GM18505 (cell line): ENCODE results near the gene IL36B.

ENCODE experiments used
- ATAC-seq: cut with Tn5 transposase; IDR thresholded peaks from one replicate; pipeline ENCODE4 v1.9.1; 2021; ENCODE audit not compliant: unreplicated experiment
- POLR2A ChIP-seq: IDR thresholded peaks from 4 replicates; pipeline ENCODE4 v1.6.1; 2011; ENCODE audit warnings: borderline replicate concordance; ENCODE audit not compliant: insufficient read depth, insufficient read length; ENCODE audit errors: extremely low read depth

The IL36B gene

GRCh38 chr2:113069676-113070605, 17.3 kb upstream of the IL36B start:
- no peak for ATAC-seq
- no peak for TF ChIP-seq POLR2A

- no peak for ATAC-seq
- TF ChIP-seq POLR2A, result no peak
These were observed 16.2 kb upstream of the IL36B start for GRCh38 chr2:113068706-113069485.

GRCh38 chr2:113068249-113068648, 15.6 kb upstream of the IL36B start:
- no peak for ATAC-seq
- TF ChIP-seq POLR2A, result no peak

- TF ChIP-seq POLR2A, result no peak
- ATAC-seq, result no peak
These were observed 15.0 kb upstream of the IL36B start, which contains the start of gene IL1F10 for GRCh38 chr2:113067681-113068080. Gene IL1F10, plus strand, starts transcription at chr2:113067970. Its CDS starts 4,769 bp downstream, at chr2:113072739.

- no peak for TF ChIP-seq POLR2A
- no peak for ATAC-seq
These were observed 12.2 kb upstream of the IL36B start for GRCh38 chr2:113064898-113065297.

GRCh38 chr2:113064281-113064680, 11.6 kb upstream of the IL36B start:
- ATAC-seq, result no peak
- TF ChIP-seq POLR2A, result no peak

GRCh38 chr2:113061896-113062770, 9.5 kb upstream of the IL36B start:
- ATAC-seq, result no peak
- TF ChIP-seq POLR2A, result no peak

- TF ChIP-seq POLR2A, result no peak
These were observed 8.6 kb upstream of the IL36B start for GRCh38 chr2:113061241-113061640.

GRCh38 chr2:113060796-113061195, 8.1 kb upstream of the IL36B start:
- no peak for ATAC-seq
- no peak for TF ChIP-seq POLR2A

More at GRCh38 chr2:113061241-113061640, 8.6 kb upstream of the IL36B start:
- ATAC-seq, result no peak

- TF ChIP-seq POLR2A, result no peak
- ATAC-seq, result no peak
These were observed 7.7 kb upstream of the IL36B start for GRCh38 chr2:113060396-113060795.

GRCh38 chr2:113058998-113059960, 6.6 kb upstream of the IL36B start, which contains the start of gene IL36RN:
Gene IL36RN, plus strand, starts transcription at chr2:113059198. Its CDS starts 241 bp downstream, at chr2:113059439.
- ATAC-seq, result no peak
- no peak for TF ChIP-seq POLR2A

GRCh38 chr2:113058411-113058994, 5.8 kb upstream of the IL36B start:
- no peak for TF ChIP-seq POLR2A
- no peak for ATAC-seq

- no peak for ATAC-seq
- no peak for TF ChIP-seq POLR2A
These were observed 4.5 kb upstream of the IL36B start for GRCh38 chr2:113057117-113057516.
